Mononuclear cell (primary cell): Measurements from ENCODE around the gene TEX101. TPM values are rescaled to one million over a fixed set of nuclear protein-coding genes. Genes with fewer than 3 reads are reported as not detected.

ENCODE experiments used
- total RNA-seq: library from RNA; depleted of rRNA; stranded (reverse); fragments of >200 nt; gene quantifications from one replicate; pipeline ENCODE4 v1.2.3, GENCODE V29; 2012

TEX101 gene
- total RNA-seq, 1 donor: 0.10 TPM

Other genes with a start within 250 kb of the TEX101 start
- gene PSG5, start 228.4 kb upstream of the TEX101 start, total RNA-seq: not detected
- gene PSG4, start 209.3 kb upstream of the TEX101 start, total RNA-seq: not detected
- not detected for gene PSG9, start 145.4 kb upstream of the TEX101 start, total RNA-seq
- not detected for gene CD177, start 61.2 kb upstream of the TEX101 start, total RNA-seq
- gene LYPD3, start 50.7 kb downstream of the TEX101 start, total RNA-seq: 3.5 TPM
- 17.1 TPM for gene PHLDB3, start 89.9 kb downstream of the TEX101 start, total RNA-seq
- 30.6 TPM for gene ETHE1, start 112.3 kb downstream of the TEX101 start, total RNA-seq
- 0.31 TPM for gene ZNF575, start 118.3 kb downstream of the TEX101 start, total RNA-seq
- gene XRCC1, start 160.6 kb downstream of the TEX101 start, total RNA-seq: 14.2 TPM
- gene PINLYP, start 160.9 kb downstream of the TEX101 start, total RNA-seq: 0.63 TPM
- gene IRGQ, start 181.2 kb downstream of the TEX101 start, total RNA-seq: 19.5 TPM
- 3.9 TPM for gene ZNF576, start 181.7 kb downstream of the TEX101 start, total RNA-seq
- 0.10 TPM for gene SRRM5, start 197.2 kb downstream of the TEX101 start, total RNA-seq
- 22.5 TPM for gene ZNF428, start 204.7 kb downstream of the TEX101 start, total RNA-seq
- gene CADM4, start 225.0 kb downstream of the TEX101 start, total RNA-seq: 0.42 TPM